ENCODE measurements around the gene NADK. TPM values are rescaled to one million over a fixed set of nuclear protein-coding genes. Genes with fewer than 3 reads are reported as not detected.
"Not testable (repeated sequence)": the region's sequence is repeated elsewhere in the genome, so short reads cannot be mapped to it uniquely, and the experiment has no call there.

NADK gene
- total RNA-seq, 1 experiment from 2014 or later: 92.2 TPM

- H3K9me3 Mint-ChIP-seq (ENCODE audit: low read depth, unreplicated experiment); H3K27ac Mint-ChIP-seq (ENCODE audit: unreplicated experiment); CTCF ChIA-PET; H3K4me1 Mint-ChIP-seq (ENCODE audit: low read depth, unreplicated experiment); H3K27me3 Mint-ChIP-seq (ENCODE audit: unreplicated experiment); H3K4me3 Mint-ChIP-seq (ENCODE audit: low read depth, unreplicated experiment); intact Hi-C loops (cut with micrococcal nuclease; ENCODE audit: unreplicated experiment); BruUV-seq (replicated peaks); DNase-seq; H3K36me3 Mint-ChIP-seq (ENCODE audit: insufficient read depth, unreplicated experiment): not testable (repeated sequence)
Measured at GRCh38 chr1:1704284-1704957, 73.8 kb downstream of the NADK start.

- no TSS peak for BruUV-seq (replicated peaks)
- CTCF ChIA-PET: no interaction called here
- DNase-seq: no peak
- no peak overlapping the region for H3K4me3 Mint-ChIP-seq (ENCODE audit: low read depth, unreplicated experiment)
- H3K27ac Mint-ChIP-seq (ENCODE audit: unreplicated experiment): no peak overlapping the region
- no peaks in the 10 kb centered on the region for H3K27me3 Mint-ChIP-seq (ENCODE audit: unreplicated experiment)
- H3K4me1 Mint-ChIP-seq (ENCODE audit: low read depth, unreplicated experiment): no peaks in the 10 kb centered on the region
- H3K36me3 Mint-ChIP-seq (ENCODE audit: insufficient read depth, unreplicated experiment): no peaks in the 10 kb centered on the region
- no peaks in the 10 kb centered on the region for H3K9me3 Mint-ChIP-seq (ENCODE audit: low read depth, unreplicated experiment)
- TF ChIP-seq CTCF (IDR thresholded peaks at IDR 0.05; ENCODE audit: unreplicated experiment): no peak
- intact Hi-C loops (cut with micrococcal nuclease; ENCODE audit: unreplicated experiment): no loop called here
Measured at GRCh38 chr1:1703796-1704195, 74.5 kb downstream of the NADK start.

- H3K4me3 Mint-ChIP-seq (ENCODE audit: low read depth, unreplicated experiment); H3K4me1 Mint-ChIP-seq (ENCODE audit: low read depth, unreplicated experiment); H3K36me3 Mint-ChIP-seq (ENCODE audit: insufficient read depth, unreplicated experiment); DNase-seq; CTCF ChIA-PET; H3K27me3 Mint-ChIP-seq (ENCODE audit: unreplicated experiment); H3K27ac Mint-ChIP-seq (ENCODE audit: unreplicated experiment); intact Hi-C loops (cut with micrococcal nuclease; ENCODE audit: unreplicated experiment); BruUV-seq (replicated peaks); H3K9me3 Mint-ChIP-seq (ENCODE audit: low read depth, unreplicated experiment): not testable (repeated sequence)
Measured at GRCh38 chr1:1702506-1702905, 75.8 kb downstream of the NADK start.

Other genes starting within 250 kb of the NADK start
- 5.0 and 5.1 TPM in 2 replicates for gene TMEM240, start 237.8 kb downstream of the NADK start, total RNA-seq (2022)
- 105 and 117 TPM in 2 replicates for gene SSU72, start 203.6 kb downstream of the NADK start, total RNA-seq (2022)
- gene FNDC10, start 178.3 kb downstream of the NADK start, total RNA-seq (2022): 3.5 and 4.7 TPM in 2 replicates
- 50.0 and 50.3 TPM in 2 replicates for gene MIB2, start 163.0 kb downstream of the NADK start, total RNA-seq (2022)
- 1.6 and 1.9 TPM in 2 replicates for gene MMP23B, start 146.3 kb downstream of the NADK start, total RNA-seq (2022)
- 24.2 and 24.9 TPM in 2 replicates for gene CDK11B, start 119.5 kb downstream of the NADK start, total RNA-seq (2022)
- gene SLC35E2B, start 85.7 kb downstream of the NADK start, total RNA-seq (2022): 39.3 and 40.2 TPM in 2 replicates
- 36.2 and 41.7 TPM in 2 replicates for gene CDK11A, start 54.1 kb downstream of the NADK start, total RNA-seq (2022)
- 251 and 252 TPM in 2 replicates for gene GNB1, start 112.6 kb upstream of the NADK start, total RNA-seq (2022)
- gene CALML6, start 136.8 kb upstream of the NADK start, total RNA-seq (2022): 0.59 and 1.3 TPM in 2 replicates
- gene TMEM52, start 140.8 kb upstream of the NADK start, total RNA-seq (2022): 0.64 and 1.1 TPM in 2 replicates
- not detected in 2 replicates for gene CFAP74, start 225.3 kb upstream of the NADK start, total RNA-seq (2022)
- gene GABRD, start 240.9 kb upstream of the NADK start, total RNA-seq (2022): 0.81 TPM in 1 of 2 replicates, not detected in the other

Data from Calu3 (cell line).